ENCODE measurements around the gene DNAH8. TPM values are rescaled to one million over a fixed set of nuclear protein-coding genes. Genes with fewer than 3 reads are reported as not detected.

DNAH8 gene
- total RNA-seq, 1 experiment from 2014 or later, result not detected

GRCh38 chr6:38978139-38978704, 263.1 kb downstream of the DNAH8 start:
- intact Hi-C loops (cut with micrococcal nuclease), result no loop called here
- POLR2A ChIA-PET, result no interaction called here

GRCh38 chr6:38982470-38982869, 267.4 kb downstream of the DNAH8 start:
- ATAC-seq, result no peak
- H3K36me3 ChIP-seq (ENCODE audit: control insufficient read depth in 1 of 2, insufficient read depth in 2 of 2, low read length in 2 of 2), result no peaks in the 10 kb centered on the region
- ChIA-PET CTCF (interaction anchor here (0.8 to 1.2 kb wide), 2 partner anchors 9 to 242 kb away, joined by 3 read pairs; no protein-coding TSS in a partner anchor), POLR2A (interaction anchor here (0.6 kb wide), 1 partner anchor 160 kb away, joined by 4 read pairs; no protein-coding TSS in a partner anchor), RAD21 (ENCODE audit: low non-redundant PET in 1 of 2, low total read pairs in 2 of 2, uncharacterized antibody in 2 of 2, unreplicated experiment in 2 of 2) (no interaction called here)
- H3K4me1 ChIP-seq (ENCODE audit: control insufficient read depth in 1 of 2, insufficient read depth in 2 of 2, low read length in 2 of 2), result no peaks in the 10 kb centered on the region
- intact Hi-C loops (cut with micrococcal nuclease), result no loop called here
- no peaks in the 10 kb centered on the region for H3K79me2 ChIP-seq (ENCODE audit: insufficient read depth, low read length)
- no peaks in the 10 kb centered on the region for H3K9me2 ChIP-seq (ENCODE audit: insufficient read depth)
- H4K20me1 ChIP-seq (ENCODE audit: insufficient read depth), result no peaks in the 10 kb centered on the region
- no peak overlapping the region for H3K27ac ChIP-seq (ENCODE audit: low read depth, low read length)
- no peak for DNase-seq (ENCODE audit: low read depth, low spot score)
- peaks cover 85% of the 10 kb centered on the region for H3K27me3 ChIP-seq (ENCODE audit: insufficient read depth, low read length)
- H3K9ac ChIP-seq (ENCODE audit: low read length), result no peak overlapping the region
- no peaks in the 10 kb centered on the region for H3K9me3 ChIP-seq (ENCODE audit: control insufficient read depth in 1 of 2, insufficient read depth in 1 of 2, low read depth in 1 of 2, low read length in 2 of 2)
- no TSS peak for BruUV-seq (replicated peaks)
- H3K4me3 ChIP-seq (replicated peaks in 1 of 2; ENCODE audit: low read depth in 1 of 2, low read length in 2 of 2), result no peak overlapping the region
- H3K4me2 ChIP-seq (ENCODE audit: low read length), result no peak overlapping the region
- no peak for TF ChIP-seq ZBTB33 (IDR thresholded peaks at IDR 0.05; ENCODE audit: extremely low read depth, insufficient replicate concordance, low read length)
- TF ChIP-seq CBX3 (IDR thresholded peaks at IDR 0.05; ENCODE audit: low read depth), result no peak
- no peak for TF ChIP-seq SRF (IDR thresholded peaks at IDR 0.05; ENCODE audit: low read depth)
- TF ChIP-seq MAX (IDR thresholded peaks at IDR 0.05), result no peak
- TF ChIP-seq CTCF (IDR thresholded peaks at IDR 0.05 in 2 of 3, conservative IDR thresholded peaks at IDR 0.05 in 1 of 3; ENCODE audit: borderline replicate concordance in 1 of 3, insufficient read depth in 1 of 3, low read depth in 2 of 3, low read length in 2 of 3), result no peak
- no peak for TF ChIP-seq RAD21 (IDR thresholded peaks at IDR 0.05; ENCODE audit: low read depth)
- no peak for TF ChIP-seq SIN3A (IDR thresholded peaks at IDR 0.05; ENCODE audit: low read depth)
- no peak for TF ChIP-seq EZH2phosphoT487 (IDR thresholded peaks at IDR 0.05; ENCODE audit: borderline replicate concordance)
- TF ChIP-seq POLR2A (IDR thresholded peaks at IDR 0.05; ENCODE audit: borderline replicate concordance, extremely low read depth, insufficient read depth, insufficient read length), result no peak
- TF ChIP-seq FOSL1 (IDR thresholded peaks at IDR 0.05; ENCODE audit: low read depth), result no peak
- TF ChIP-seq ZFX (IDR thresholded peaks at IDR 0.05), result no peak
- TF ChIP-seq ELF1 (IDR thresholded peaks at IDR 0.05; ENCODE audit: borderline replicate concordance, low read depth), result no peak
- TF ChIP-seq CEBPB (IDR thresholded peaks at IDR 0.05; ENCODE audit: low read depth), result no peak
- TF ChIP-seq POLR2AphosphoS5 (IDR thresholded peaks at IDR 0.05; ENCODE audit: low read depth, low read length), result no peak
- TF ChIP-seq EGR1 (IDR thresholded peaks at IDR 0.05; ENCODE audit: low read depth), result no peak
- no peak overlapping the region for H2AFZ ChIP-seq (ENCODE audit: low read depth, low read length, poor library complexity, severe bottlenecking)

More at GRCh38 chr6:38978139-38978704, 263.1 kb downstream of the DNAH8 start:
- BruUV-seq (replicated peaks), result no TSS peak
- Histone ChIP-seq H3K4me2 (ENCODE audit: low read length) (no peak overlapping the region), H3K9me2 (ENCODE audit: insufficient read depth) (no peaks in the 10 kb centered on the region), H2AFZ (ENCODE audit: low read depth, low read length, poor library complexity, severe bottlenecking) (no peak overlapping the region), H3K27me3 (ENCODE audit: insufficient read depth, low read length) (peaks cover 86% of the 10 kb centered on the region), H3K9me3 (ENCODE audit: control insufficient read depth in 1 of 2, insufficient read depth in 1 of 2, low read depth in 1 of 2, low read length in 2 of 2) (no peaks in the 10 kb centered on the region), H3K4me3 (replicated peaks in 1 of 2; ENCODE audit: low read depth in 1 of 2, low read length in 2 of 2) (no peak overlapping the region), H3K27ac (ENCODE audit: low read depth, low read length) (no peak overlapping the region), H3K79me2 (ENCODE audit: insufficient read depth, low read length) (no peaks in the 10 kb centered on the region), H4K20me1 (ENCODE audit: insufficient read depth) (no peaks in the 10 kb centered on the region), H3K36me3 (ENCODE audit: control insufficient read depth in 1 of 2, insufficient read depth in 2 of 2, low read length in 2 of 2) (no peaks in the 10 kb centered on the region), H3K4me1 (ENCODE audit: control insufficient read depth in 1 of 2, insufficient read depth in 2 of 2, low read length in 2 of 2) (no peaks in the 10 kb centered on the region), H3K9ac (ENCODE audit: low read length) (no peak overlapping the region)
- no peak for ATAC-seq
- no peak for DNase-seq (ENCODE audit: low read depth, low spot score)
- TF ChIP-seq SP1 (IDR thresholded peaks at IDR 0.05; ENCODE audit: low read depth) (no peak), TCF7L2 (IDR thresholded peaks at IDR 0.05; ENCODE audit: borderline replicate concordance, extremely low read depth, insufficient read depth, insufficient read length) (no peak)
- ChIA-PET RAD21 (ENCODE audit: low non-redundant PET in 1 of 2, low total read pairs in 2 of 2, uncharacterized antibody in 2 of 2, unreplicated experiment in 2 of 2) (no interaction called here), CTCF (interaction anchor here (0.6 kb wide), 1 partner anchor 20 kb away, joined by 3 read pairs; no protein-coding TSS in a partner anchor)
